NT2/D1 (cell line): ENCODE measurements around the gene NEK5.

Source experiments
- YY1 ChIP-seq: IDR thresholded peaks from 2 replicates; pipeline ENCODE4 v1.6.1; 2011; ENCODE audit not compliant: insufficient read length, insufficient read depth
- ZNF274 ChIP-seq: IDR thresholded peaks from 2 replicates; pipeline ENCODE4 v1.6.1; 2011; ENCODE audit warnings: mild to moderate bottlenecking, low read depth, low read length

DNA sequence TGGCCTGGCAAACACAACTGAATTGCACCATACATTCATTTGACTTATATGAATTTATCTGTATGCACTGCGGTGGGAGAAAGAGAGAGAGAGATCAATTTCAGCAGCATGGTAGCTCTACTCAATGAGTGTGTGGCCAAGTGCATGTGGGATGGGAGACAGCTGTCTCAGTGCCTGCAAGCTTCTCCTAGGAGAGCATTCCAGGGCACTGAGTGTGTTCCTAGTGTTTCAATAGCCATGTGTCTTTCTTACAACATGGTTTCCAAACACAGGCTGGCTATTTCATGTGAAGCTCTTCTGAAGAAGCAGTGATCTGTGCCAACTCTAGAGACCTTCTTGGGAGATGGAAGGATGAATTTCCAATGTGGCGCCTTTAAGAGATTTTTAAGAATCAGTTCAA is 43.5 kb downstream of the NEK5 start:
- TF ChIP-seq ZNF274: no peak
- TF ChIP-seq YY1: no peak
